Cardiac fibroblast (primary cell): Measurements from ENCODE around the gene ZNF335.
"Not testable (repeated sequence)": the region's sequence is repeated elsewhere in the genome, so short reads cannot be mapped to it uniquely, and the experiment has no call there.

Experiments
- DNase-seq, 2 donors: peaks; one replicate each; pipeline versions ENCODE4 v3.0.0 to v3.0.0-alpha.2; 2010; ENCODE audit warnings: low read depth in 2 of 2
- H3K4me3 ChIP-seq, 2 donors: replicated peaks in 1 of 2; 1 replicate in 1 of 2; 2 replicates in 1 of 2; pipeline ENCODE4 v1.5.1; 2011; ENCODE audit warnings: low read depth in 2 of 2, low read length in 2 of 2, mild to moderate bottlenecking in 2 of 2, moderate library complexity in 1 of 2
- CTCF ChIP-seq: IDR thresholded peaks from one replicate; pipeline ENCODE4 v1.5.1; 2011; ENCODE audit warnings: low read depth, mild to moderate bottlenecking, low read length, inconsistent platforms

The ZNF335 gene

GRCh38 chr20:46000262-46000996 lies 28.4 kb upstream of the ZNF335 start:
- no peak for DNase-seq
- TF ChIP-seq CTCF, result no peak
- no peak overlapping the region for H3K4me3 ChIP-seq

- TF ChIP-seq CTCF, result no peak
- no peak for DNase-seq
- no peak overlapping the region for H3K4me3 ChIP-seq
Observed at GRCh38 chr20:45999557-46000261, 27.7 kb upstream of the ZNF335 start.

- DNase-seq, result no peak
- TF ChIP-seq CTCF, result no peak
- H3K4me3 ChIP-seq, result no peak overlapping the region
Observed at GRCh38 chr20:45998761-45999160, 26.8 kb upstream of the ZNF335 start.

GRCh38 chr20:45998337-45998736 lies 26.3 kb upstream of the ZNF335 start:
- DNase-seq, result no peak
- no peak overlapping the region for H3K4me3 ChIP-seq
- no peak for TF ChIP-seq CTCF

GRCh38 chr20:45997187-45997586 lies 25.2 kb upstream of the ZNF335 start:
- H3K4me3 ChIP-seq, result no peak overlapping the region
- TF ChIP-seq CTCF, result no peak
- DNase-seq, result no peak

- DNase-seq, H3K4me3 ChIP-seq: not testable (repeated sequence)
Observed at GRCh38 chr20:45995495-45996097, 23.6 kb upstream of the ZNF335 start.

- no peak overlapping the region for H3K4me3 ChIP-seq
- DNase-seq, result no peak
- TF ChIP-seq CTCF, result no peak
Observed at GRCh38 chr20:45994761-45995493, 22.9 kb upstream of the ZNF335 start.
